Ovary (tissue), 3 donors: ENCODE measurements around the gene LRP1.

ENCODE experiments used
- EP300 ChIP-seq: sonication (generic); formaldehyde crosslinking; IDR thresholded peaks from one replicate; pipeline ENCODE4 v1.6.1; 2017; ENCODE audit warnings: antibody characterized with exemption
- POLR2A ChIP-seq: fragments of 450-650 bp; IDR thresholded peaks from one replicate; pipeline ENCODE4 v1.6.1; 2017; ENCODE audit warnings: antibody characterized with exemption, mild to moderate bottlenecking, moderate library complexity
- TF ChIP-seq, protein P1 (sequence below), 3 donors: fragments of 450-650 bp in 2 of 3; fragments of 200-600 bp in 1 of 3; IDR thresholded peaks; one replicate each; pipeline versions ENCODE4 v1.5.1 to v1.8.0; 2016 to 2022; ENCODE audit warnings: antibody characterized with exemption in 3 of 3, mild to moderate bottlenecking in 1 of 3
- donor health status: DM: no; HTN: no; CAD: no.

DNA sequence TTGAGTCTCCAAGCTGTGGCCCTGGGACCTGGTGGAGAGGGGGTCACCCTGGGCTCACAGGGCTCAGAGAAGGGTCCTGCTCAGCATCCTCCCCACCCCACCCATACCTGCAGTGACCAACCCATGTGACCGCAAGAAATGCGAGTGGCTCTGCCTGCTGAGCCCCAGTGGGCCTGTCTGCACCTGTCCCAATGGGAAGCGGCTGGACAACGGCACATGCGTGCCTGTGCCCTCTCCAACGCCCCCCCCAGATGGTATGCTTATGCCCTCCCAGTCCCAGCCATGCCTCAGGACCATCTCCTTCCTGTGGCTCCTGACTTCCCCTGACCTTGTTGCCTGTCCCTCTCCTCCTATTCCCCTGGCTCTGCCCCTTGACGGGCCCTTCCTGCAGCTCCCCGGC, 81.6 kb downstream of the LRP1 start:
- TF ChIP-seq, protein P1, sequence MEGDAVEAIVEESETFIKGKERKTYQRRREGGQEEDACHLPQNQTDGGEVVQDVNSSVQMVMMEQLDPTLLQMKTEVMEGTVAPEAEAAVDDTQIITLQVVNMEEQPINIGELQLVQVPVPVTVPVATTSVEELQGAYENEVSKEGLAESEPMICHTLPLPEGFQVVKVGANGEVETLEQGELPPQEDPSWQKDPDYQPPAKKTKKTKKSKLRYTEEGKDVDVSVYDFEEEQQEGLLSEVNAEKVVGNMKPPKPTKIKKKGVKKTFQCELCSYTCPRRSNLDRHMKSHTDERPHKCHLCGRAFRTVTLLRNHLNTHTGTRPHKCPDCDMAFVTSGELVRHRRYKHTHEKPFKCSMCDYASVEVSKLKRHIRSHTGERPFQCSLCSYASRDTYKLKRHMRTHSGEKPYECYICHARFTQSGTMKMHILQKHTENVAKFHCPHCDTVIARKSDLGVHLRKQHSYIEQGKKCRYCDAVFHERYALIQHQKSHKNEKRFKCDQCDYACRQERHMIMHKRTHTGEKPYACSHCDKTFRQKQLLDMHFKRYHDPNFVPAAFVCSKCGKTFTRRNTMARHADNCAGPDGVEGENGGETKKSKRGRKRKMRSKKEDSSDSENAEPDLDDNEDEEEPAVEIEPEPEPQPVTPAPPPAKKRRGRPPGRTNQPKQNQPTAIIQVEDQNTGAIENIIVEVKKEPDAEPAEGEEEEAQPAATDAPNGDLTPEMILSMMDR (IDR thresholded peaks at IDR 0.05), result no peak
- no peak for TF ChIP-seq POLR2A
- no peak for TF ChIP-seq EP300
